Stimulated activated CD4-positive, alpha-beta T cell treated with anti-CD3 and anti-CD28 coated beads, Interleukin-2, amount 100 ng/mL, for 24 hours (primary cell): Measurements from ENCODE around the gene MGAT4A.
A peak's percentile ranks its signal among the peaks of the same experiment; 100 is the strongest.

Experiments
- DNase-seq, 2 donors: peaks; one replicate each; pipeline ENCODE4 v3.0.0-alpha.2; 2020

MGAT4A gene

DNA sequence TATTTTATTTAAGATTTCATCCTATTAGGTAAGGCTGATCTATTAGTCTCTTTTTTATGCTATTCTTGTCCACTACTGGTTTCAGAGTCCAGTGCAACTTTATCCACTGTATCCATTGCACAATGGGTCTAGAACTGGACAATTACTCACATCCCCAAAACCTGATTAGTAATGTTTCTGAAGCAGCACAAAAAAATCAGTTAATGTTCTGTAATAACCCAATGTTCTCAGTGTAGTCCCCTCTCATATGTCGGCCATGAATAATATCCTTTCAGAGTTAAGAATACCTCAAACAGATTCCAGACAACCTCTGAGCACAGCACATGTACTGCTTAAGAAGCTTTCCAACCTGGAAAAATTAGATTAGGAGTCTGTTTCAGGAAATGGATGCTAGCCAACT lies 29.7 kb downstream of the MGAT4A start:
- no peak for DNase-seq

DNA sequence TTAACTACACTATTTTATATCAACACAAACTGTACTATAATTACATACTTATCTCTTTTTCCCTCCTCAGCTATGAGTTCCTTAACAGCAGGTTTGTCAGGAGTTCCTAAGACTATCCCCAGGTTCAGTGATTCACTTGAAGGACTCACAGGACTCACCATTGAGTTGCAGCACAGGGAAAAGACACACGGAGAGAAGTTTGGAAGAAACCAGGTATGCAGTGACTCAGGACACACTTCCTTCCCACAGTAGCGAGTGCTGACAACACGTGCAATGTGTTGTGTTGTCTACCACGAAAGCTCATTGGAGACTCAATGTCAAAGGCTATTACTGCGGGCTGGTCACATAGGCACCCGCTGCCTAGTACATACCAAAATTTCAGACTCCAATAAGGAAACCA lies 32.0 kb downstream of the MGAT4A start:
- no peak for DNase-seq

DNA sequence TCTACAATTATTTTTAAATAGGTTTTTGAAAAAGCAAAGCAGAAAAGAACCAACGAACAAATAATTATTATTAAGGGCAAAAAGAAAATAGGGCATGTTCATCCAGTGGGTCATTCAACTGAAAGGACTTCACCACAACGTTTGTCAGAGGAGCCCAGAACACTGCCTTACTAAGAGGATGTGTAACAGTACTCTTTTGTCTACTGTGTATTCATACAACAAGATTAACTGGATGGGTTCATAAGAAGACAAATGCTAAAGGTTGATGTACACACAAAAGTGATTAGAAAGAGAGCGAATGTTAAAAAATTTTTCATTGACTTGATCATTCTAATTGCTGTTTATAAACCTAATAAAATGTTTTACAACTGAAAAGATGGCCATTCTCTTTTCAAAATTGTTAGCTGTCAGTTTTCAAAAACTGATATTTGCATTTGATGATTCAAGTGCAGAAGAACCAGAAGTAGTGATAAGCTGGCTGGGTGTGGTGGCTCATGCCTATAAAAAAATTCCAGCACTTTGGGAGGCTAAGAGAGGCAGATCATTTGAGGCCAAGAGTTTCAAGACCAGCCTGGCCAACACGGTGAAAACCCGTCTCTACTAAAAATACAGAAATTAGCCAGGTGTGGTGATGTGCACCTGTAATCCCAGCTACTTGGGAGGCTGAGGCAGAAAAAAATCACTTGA lies 33.1 kb downstream of the MGAT4A start:
- no peak for DNase-seq

DNA sequence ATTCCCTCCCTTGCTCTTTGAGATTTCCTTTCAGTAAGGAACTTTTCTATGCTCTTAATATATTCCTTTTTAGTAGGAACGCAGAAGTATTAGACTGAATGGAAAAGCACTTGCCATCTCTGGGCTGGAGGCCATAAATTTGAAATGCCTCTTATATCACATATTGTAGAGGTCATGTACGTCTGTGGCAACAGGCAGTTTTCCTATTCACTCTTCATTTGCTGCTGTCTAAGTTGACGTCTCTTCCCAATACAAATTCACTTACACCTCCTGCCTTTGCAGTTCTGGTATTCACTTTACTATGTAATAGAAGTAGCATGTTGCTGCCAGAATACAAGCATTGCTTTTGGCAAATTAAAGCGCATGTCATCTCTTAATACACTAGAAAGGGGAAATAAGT lies 34.7 kb downstream of the MGAT4A start:
- DNase-seq: no peak

GRCh38 chr2:98695255-98695654 lies 35.7 kb downstream of the MGAT4A start:
- DNase-seq: no peak

- DNase-seq: no peak
These were observed 37.5 kb downstream of the MGAT4A start for GRCh38 chr2:98693477-98693876.

DNA sequence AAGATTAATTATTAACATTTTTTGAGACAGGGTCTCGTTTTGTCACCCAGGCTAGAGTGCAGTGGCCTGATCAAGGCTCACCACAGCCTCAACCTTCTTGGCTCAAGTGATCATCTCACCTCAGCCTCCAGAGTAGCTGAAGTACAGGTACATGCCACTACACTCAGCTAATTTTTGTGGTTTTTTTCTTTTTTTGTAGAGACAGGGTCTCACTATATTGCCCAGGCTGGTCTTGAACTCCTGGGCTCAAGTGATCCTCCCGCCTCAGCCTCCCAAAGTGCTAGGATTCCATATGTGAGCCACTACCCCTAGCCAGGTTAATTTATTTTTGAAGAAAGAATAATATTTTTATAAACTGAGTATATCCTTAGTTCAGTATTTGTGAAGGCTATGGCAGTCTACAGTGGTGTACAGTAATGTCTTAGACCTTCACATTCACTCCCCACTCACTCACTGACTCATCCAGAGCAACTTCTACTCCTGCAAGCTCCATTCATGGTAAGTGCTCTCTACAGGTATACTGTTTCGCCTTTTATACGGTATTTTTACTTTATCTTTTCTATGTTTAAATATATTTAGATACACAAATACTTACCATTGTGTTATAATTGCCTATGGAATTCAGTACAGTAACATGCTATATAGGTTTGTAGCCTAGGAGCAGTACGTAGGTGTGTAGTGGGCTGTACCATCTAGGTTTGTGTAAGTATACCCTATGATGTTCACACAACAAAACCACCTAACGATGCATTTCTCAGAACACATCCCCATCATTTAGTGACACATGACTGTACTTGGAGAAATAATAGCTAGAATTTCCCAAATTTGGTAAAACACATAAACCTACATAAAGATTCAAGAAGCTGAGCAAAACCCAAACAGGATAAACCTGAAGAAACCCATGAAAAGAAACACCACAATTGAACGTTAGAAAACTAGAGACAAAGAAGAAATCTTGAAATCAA lies 38.6 kb downstream of the MGAT4A start:
- no peak for DNase-seq

- DNase-seq: no peak
These were observed 39.6 kb downstream of the MGAT4A start for GRCh38 chr2:98691303-98691702.

GRCh38 chr2:98685930-98686887 lies 44.7 kb downstream of the MGAT4A start:
- no peak for DNase-seq

GRCh38 chr2:98683728-98684127 lies 47.2 kb downstream of the MGAT4A start:
- DNase-seq: no peak

GRCh38 chr2:98676742-98677141 lies 54.2 kb downstream of the MGAT4A start:
- no peak for DNase-seq

DNA sequence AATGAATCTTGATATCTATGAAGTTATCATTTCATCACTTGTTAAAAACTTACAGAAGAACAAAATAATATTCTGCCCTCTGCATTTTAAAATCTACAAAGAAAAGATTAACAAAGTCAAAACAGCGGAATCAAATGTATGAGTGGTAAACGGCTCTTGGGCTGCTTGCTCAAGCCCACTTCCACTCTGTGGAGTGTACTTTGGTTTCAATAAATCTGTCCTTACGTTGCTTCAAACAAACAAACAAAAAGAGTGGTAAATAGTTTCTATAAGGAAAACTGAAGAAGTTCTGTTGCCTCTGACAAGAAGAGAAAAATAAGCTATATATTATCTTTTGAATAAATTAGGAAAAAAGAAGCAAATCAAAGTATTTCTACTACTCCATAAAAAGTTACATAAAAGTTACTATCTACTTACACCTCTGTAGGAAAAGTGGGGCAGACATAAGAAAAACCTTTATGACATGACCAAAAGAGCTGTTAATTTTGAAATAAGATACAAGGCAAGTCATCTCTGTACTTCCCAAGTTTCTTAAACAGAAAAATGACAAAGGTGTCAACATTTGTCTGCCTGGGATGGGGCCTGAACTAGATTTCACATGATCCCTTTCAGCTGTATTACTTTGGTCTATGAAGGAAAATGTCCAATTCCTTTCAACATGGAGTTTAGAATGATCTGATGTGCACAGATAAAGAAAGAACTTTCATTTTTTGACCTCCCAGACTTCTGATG lies 56.5 kb downstream of the MGAT4A start:
- DNase-seq: no peak

DNA sequence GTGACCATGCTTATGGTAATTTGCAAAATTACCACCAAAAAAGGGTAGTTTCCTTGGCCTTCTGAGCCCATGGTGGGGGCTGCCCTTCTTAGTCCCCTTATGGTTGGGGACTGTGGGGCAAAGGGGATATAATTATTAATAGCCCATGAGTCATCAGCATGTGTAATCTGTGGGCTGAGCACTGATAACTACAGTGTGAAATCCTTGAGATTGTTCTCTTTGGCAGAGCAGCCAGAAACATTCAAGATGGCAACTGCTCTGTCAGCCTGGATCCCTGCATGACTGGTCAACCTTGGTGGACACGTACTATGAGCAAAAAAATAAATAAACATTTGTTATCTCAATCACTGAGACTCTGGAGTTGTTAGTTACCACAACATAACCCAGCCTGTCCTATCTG lies 61.3 kb downstream of the MGAT4A start:
- DNase-seq: no peak

DNA sequence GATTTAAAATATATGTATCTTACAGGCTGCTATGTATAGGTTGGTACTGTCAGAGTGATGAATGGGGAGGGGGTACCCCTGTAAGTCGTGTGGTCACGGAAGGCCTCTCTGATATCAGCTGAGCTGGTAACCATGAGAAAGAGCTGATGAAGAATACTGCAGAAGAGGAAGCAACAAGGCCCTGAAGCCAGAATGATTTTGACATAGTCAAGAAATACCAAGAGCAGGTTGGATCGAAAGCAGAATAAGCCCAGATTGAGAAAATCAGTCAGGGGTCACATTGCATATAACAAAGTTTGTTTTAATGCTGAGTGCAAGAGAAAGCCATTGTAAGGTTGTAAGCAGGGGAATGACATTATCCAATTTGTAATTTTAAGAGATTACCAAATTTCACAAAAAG lies 65.3 kb downstream of the MGAT4A start:
- no peak for DNase-seq

GRCh38 chr2:98664323-98664722 lies 66.6 kb downstream of the MGAT4A start:
- peak in 1 of 2 donors; percentile 42 for DNase-seq

GRCh38 chr2:98663511-98664090 lies 67.3 kb downstream of the MGAT4A start:
- DNase-seq: no peak

GRCh38 chr2:98659491-98659840 lies 71.5 kb downstream of the MGAT4A start:
- peak in 1 of 2 donors; percentile 33 for DNase-seq

DNA sequence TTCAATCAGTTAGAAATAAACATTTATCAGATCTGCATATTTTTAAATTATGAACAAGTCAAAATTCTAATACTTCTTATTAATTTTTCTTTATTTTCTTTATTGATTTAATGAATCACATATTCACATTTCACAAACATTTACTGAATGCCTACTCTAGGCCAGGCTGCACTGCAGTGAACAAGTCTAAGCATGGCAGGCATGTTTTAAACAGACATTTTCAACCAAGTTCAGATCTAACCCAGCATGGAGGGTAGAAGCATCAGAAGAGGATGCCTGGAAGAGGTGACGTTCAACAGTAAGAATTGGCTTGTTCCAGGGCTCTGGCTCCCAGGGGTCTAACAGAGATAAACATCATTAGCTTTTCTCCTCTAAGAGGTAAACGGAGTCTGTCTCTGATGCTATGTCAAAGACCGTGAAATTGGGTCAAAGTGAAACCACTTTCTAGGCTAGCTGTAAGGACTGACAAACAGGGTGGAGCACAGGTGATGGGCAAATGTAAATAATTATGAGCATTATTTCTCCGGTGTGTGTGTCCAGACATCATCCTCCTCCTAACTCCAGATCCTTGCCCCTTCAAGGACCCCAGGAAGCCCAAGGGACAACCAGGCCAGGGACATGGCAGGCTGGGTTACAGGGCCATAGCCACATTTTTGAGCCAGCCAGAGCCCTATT lies 72.0 kb downstream of the MGAT4A start:
- no peak for DNase-seq

DNA sequence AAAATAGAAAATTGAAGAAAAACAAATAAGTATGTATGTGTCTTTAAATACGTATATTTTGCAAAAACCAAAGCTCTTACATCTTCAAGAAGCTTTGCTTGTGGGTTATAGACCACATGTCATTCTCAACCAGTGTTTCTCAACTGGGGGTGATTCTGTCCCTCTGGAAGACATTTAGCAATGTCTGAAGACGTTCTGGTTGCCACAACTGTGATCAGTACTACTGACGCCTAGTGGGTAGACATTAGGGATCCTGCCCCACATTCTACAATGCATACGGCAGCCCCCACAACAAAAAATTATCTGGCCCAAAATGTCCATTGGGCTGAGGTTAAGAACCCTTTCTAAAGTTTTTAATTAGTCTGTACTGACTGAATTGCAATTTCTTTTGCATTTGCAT lies 74.1 kb downstream of the MGAT4A start:
- no peak for DNase-seq

DNA sequence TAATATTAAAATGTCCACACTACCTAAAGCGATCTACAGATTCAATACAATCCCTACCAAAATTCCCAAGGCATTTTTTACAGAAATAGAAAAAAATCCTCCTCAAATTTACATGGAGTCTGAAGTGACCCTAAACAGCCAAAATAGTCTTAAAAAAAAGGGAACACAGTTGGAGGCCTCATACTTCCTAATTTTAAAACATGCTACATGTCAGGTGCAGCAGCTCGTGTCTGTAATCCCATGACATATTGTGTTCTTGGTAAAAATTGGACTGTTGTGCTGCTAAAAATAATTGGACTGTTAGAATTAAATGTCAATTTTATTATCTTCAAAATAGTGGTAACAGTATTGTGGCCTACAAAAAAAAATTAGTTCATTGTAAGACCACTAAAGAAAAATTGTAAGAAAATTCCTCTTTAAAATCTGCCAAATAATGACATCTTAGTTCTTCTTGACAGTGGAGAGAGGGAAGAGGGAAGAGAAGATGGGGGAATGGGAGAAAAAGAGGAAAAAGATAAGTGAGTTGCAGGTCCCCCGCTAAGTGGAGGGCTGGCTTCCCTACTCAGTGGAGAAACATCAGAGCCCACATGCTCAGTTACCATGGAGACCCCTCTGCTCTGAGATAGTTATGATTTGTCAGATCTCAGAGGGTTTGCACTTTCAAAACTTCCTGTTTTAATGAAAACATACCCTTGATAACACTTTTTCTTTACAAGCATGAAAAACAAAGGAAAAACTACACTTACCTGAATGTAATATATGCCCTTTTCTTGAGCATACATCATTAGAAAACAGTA lies 76.0 kb downstream of the MGAT4A start:
- peak in 1 of 2 donors; percentile 38 for DNase-seq

- no peak for DNase-seq
These were observed 79.9 kb downstream of the MGAT4A start for GRCh38 chr2:98650998-98651397.
